Colonic mucosa (tissue), 4 donors: Measurements from ENCODE around the gene NRG2. TPM values are rescaled to one million over a fixed set of nuclear protein-coding genes. Genes with fewer than 3 reads are reported as not detected.

Experiments
- DNase-seq: peaks from one replicate; pipeline ENCODE4 v3.0.0-alpha.2; 2020
- H3K27ac ChIP-seq: fragments of 200-600 bp; one replicate; pipeline ENCODE4 v1.8.0; 2021
- H3K27me3 ChIP-seq: fragments of 200-600 bp; one replicate; pipeline ENCODE4 v1.8.0; 2021
- H3K36me3 ChIP-seq: fragments of 200-600 bp; one replicate; pipeline ENCODE4 v1.8.0; 2021
- H3K4me1 ChIP-seq: fragments of 200-600 bp; one replicate; pipeline ENCODE4 v1.8.0; 2021; ENCODE audit warnings: mild to moderate bottlenecking
- H3K4me3 ChIP-seq: fragments of 200-600 bp; one replicate; pipeline ENCODE4 v1.8.0; 2021
- H3K9ac ChIP-seq, 2 donors: one replicate each; pipeline ENCODE4 v1.7.0; 2013; ENCODE audit warnings: control low read depth in 2 of 2, low read depth in 2 of 2, low read length in 2 of 2
- H3K9me3 ChIP-seq: fragments of 200-600 bp; one replicate; pipeline ENCODE4 v1.8.0; 2021
- intact Hi-C: fragments of 100-400 bp; cut with DNase I; formaldehyde crosslinking; loops from one replicate; pipeline ENCODE4 v1.14.1; 2022
- total RNA-seq, 2 donors: library from RNA; stranded (reverse); fragmentation: NEBNext Ultra II Directional in 1 of 2; extraction: Animal tissue kit (Norgen Biotek cat#: 25700) in 1 of 2; gene quantifications; one replicate each; pipeline ENCODE4 v1.2.1, GENCODE V29; 2021
- TF ChIP-seq, protein P1 (sequence below): fragments of 200-600 bp; IDR thresholded peaks from one replicate; pipeline ENCODE4 v1.8.0; 2022; ENCODE audit warnings: antibody characterized with exemption, mild to moderate bottlenecking
- donor health status: healthy.
- donor health status: DM: no; HTN: no; CAD: no.
- donor health status: DM: no; HTN: no; CAD: no.

The NRG2 gene
- total RNA-seq, 2 donors from 2014 or later = 0.10 to 0.48 TPM

DNA sequence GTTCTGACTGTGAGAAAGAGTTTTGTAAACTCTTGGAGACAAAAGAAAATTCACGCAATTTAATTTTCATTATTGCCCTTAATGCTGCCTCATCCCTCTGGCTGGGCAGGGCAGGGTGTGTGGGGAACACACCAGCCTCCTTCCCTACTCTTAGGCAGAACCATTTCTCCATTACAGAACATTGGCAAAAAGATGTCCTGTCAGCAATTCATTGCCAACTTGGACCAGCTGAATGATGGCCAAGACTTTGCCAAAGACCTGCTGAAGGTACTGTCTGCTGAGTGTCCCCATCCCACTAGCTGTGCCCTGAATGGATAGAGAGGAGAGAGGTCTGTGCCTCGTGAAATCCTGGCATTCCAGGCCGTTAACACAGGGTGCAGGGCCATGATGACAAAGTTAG is 209.6 kb downstream of the NRG2 start:
- Histone ChIP-seq H3K9me3 (no peaks in the 10 kb centered on the region), H3K27ac (no peak overlapping the region), H3K9ac (no peak overlapping the region), H3K4me1 (no peaks in the 10 kb centered on the region), H3K4me3 (no peak overlapping the region), H3K36me3 (no peaks in the 10 kb centered on the region), H3K27me3 (no peaks in the 10 kb centered on the region)
- intact Hi-C loops = no loop called here
- no peak for DNase-seq
- TF ChIP-seq, protein P1, sequence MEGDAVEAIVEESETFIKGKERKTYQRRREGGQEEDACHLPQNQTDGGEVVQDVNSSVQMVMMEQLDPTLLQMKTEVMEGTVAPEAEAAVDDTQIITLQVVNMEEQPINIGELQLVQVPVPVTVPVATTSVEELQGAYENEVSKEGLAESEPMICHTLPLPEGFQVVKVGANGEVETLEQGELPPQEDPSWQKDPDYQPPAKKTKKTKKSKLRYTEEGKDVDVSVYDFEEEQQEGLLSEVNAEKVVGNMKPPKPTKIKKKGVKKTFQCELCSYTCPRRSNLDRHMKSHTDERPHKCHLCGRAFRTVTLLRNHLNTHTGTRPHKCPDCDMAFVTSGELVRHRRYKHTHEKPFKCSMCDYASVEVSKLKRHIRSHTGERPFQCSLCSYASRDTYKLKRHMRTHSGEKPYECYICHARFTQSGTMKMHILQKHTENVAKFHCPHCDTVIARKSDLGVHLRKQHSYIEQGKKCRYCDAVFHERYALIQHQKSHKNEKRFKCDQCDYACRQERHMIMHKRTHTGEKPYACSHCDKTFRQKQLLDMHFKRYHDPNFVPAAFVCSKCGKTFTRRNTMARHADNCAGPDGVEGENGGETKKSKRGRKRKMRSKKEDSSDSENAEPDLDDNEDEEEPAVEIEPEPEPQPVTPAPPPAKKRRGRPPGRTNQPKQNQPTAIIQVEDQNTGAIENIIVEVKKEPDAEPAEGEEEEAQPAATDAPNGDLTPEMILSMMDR = no peak

DNA sequence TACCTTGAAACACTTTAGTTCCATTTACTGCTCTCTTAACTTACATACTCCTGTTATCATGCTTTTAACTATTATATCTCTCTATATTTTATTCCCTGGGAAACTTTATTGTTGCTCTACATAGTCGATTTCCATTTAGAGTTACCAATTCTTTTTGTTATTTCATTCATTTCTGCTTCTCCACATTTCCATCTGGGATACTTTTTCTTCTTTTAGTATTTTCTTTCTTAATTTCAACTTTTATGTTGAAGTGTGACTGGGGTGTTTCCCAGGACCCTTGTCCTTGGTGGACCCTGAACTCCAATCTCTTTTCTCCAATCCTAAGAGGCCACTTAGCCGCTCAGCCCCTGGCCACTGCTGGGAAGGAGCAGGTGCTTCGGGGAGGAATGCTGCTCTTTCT is 211.5 kb downstream of the NRG2 start:
- no peak overlapping the region for H3K4me3 ChIP-seq
- intact Hi-C loops = no loop called here
- TF ChIP-seq, protein P1 = no peak
- H3K9ac ChIP-seq = no peak overlapping the region
- no peaks in the 10 kb centered on the region for H3K27me3 ChIP-seq
- no peaks in the 10 kb centered on the region for H3K9me3 ChIP-seq
- no peaks in the 10 kb centered on the region for H3K36me3 ChIP-seq
- H3K27ac ChIP-seq = no peak overlapping the region
- no peak for DNase-seq
- no peaks in the 10 kb centered on the region for H3K4me1 ChIP-seq

DNA sequence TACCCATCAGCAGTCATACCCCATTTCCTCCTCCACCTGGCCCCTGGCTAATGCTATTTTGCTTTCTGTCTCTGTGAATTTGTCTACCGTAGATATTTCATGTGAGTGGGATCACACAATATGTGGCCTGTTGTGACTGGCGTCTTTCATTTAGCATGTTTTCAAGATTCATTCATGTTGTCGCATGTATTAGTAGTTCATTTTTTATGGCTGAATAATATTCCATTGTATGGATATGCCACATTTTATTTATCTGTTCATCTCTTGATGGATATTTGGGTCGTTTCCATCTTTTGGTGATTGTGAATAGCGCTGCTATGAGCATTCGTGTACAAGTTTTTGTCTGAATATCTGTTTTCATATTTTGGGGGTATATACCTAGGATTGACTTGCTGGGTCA is 213.6 kb downstream of the NRG2 start:
- Histone ChIP-seq H3K9me3 (no peaks in the 10 kb centered on the region), H3K27me3 (no peaks in the 10 kb centered on the region), H3K9ac (no peak overlapping the region), H3K4me1 (no peaks in the 10 kb centered on the region), H3K4me3 (no peak overlapping the region), H3K36me3 (no peaks in the 10 kb centered on the region), H3K27ac (no peak overlapping the region)
- intact Hi-C loops = no loop called here
- TF ChIP-seq, protein P1 = no peak
- DNase-seq = no peak

DNA sequence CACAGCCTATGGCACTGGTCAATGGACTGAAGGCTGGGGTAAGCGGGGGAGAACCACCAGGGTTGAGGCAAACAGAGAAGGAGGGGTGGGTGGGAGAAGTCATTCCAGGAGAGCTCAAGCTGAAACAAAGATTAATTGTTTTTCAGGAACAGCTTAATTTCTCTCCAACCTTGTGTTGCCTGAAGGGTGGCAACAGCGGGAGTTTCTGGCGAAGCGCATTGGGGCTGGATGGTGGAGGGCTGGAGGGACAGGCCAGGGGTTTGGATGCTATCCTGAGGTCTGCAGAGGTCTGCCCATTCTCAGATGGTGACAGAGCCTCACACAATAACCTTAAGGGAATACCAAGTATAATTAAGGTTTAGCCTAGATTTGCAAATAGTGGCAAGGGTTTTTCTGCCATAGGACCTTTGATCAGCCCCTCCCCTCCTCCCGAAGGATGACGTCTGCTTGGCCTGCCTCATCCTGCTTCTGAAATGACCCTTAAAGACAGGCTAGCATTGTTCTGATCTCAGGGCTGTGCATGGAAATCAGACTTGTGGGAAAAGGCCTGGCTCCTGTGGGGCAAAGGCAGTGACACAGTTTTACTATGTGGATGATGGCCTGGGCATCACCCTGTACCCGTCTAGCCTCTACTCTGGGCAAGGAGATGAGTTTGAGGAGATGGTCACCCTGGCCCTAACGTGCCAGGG is 214.7 kb downstream of the NRG2 start:
- Histone ChIP-seq H3K9me3 (no peaks in the 10 kb centered on the region), H3K4me3 (no peak overlapping the region), H3K27ac (no peak overlapping the region), H3K36me3 (no peaks in the 10 kb centered on the region), H3K9ac (no peak overlapping the region), H3K27me3 (no peaks in the 10 kb centered on the region), H3K4me1 (no peaks in the 10 kb centered on the region)
- intact Hi-C loops = no loop called here
- TF ChIP-seq, protein P1 = no peak
- DNase-seq = no peak

DNA sequence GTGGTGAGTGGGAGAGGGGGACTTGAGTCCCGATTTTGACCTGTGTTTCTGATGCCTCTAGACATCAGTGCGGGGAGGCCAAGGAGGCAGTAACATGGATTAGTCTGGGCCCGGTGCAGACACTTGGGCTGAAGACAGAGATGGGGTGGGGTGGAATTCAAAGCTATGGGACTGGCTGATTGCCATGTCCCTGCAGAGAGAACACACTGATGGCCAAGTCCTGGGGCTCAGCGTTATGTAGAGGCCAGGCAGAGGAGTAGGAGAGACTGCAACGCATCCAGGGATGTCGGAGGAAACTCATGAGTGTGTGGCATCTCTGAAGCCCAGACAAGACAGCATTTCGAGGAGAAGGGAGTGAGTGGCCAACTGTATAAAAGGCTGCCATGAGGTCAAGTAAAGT is 217.4 kb downstream of the NRG2 start:
- no peaks in the 10 kb centered on the region for H3K9me3 ChIP-seq
- intact Hi-C loops = no loop called here
- DNase-seq = no peak
- TF ChIP-seq, protein P1 = no peak
- no peaks in the 10 kb centered on the region for H3K27me3 ChIP-seq
- no peak overlapping the region for H3K27ac ChIP-seq
- H3K9ac ChIP-seq = no peak overlapping the region
- no peaks in the 10 kb centered on the region for H3K36me3 ChIP-seq
- no peak overlapping the region for H3K4me3 ChIP-seq
- H3K4me1 ChIP-seq = no peaks in the 10 kb centered on the region
